Endothelial cell of umbilical vein (primary cell): Measurements from ENCODE around the gene CCDC157. TPM values are rescaled to one million over a fixed set of nuclear protein-coding genes. Genes with fewer than 3 reads are reported as not detected.

Experiments
- BruUV-seq: library from RNA; stranded (reverse); fragments of 400-500 nt; replicated peaks from 2 replicates; lab custom pipeline; 2021; lab: Mats Ljungman, UMichigan
- CTCF ChIA-PET: fragments of 300-600, 350-600 bp; sonication (Branson Sonifier 250); formaldehyde crosslinking; loops from one replicate; lab custom pipeline; 2021; ENCODE audit warnings: antibody characterized with exemption, inconsistent platforms; lab: Charles Lee
- POLR2A ChIA-PET: fragments of 300-600, 350-600 bp; sonication (Branson Sonifier 250); formaldehyde crosslinking; loops from one replicate; lab custom pipeline; 2021; ENCODE audit warnings: antibody characterized with exemption, inconsistent platforms; lab: Charles Lee
- DNase-seq: peaks from one replicate; pipeline ENCODE4 v3.0.0-alpha.2; 2011; ENCODE audit warnings: low read depth, low spot score
- FAIRE-seq: peaks from 2 replicates; lab custom pipeline; 2011; peaks lifted over from hg19 to GRCh38; lab: Jason Lieb, UNC
- H2AFZ ChIP-seq: 2 replicates; pipeline ENCODE4 v1.6.0; 2012; ENCODE audit warnings: low read depth, low read length, control low read depth, inconsistent platforms
- H3K27ac ChIP-seq: 2 replicates; pipeline ENCODE4 v1.5.1; 2011; ENCODE audit warnings: low read depth, mild to moderate bottlenecking, control low read depth, low read length, moderate library complexity; ENCODE audit not compliant: insufficient read depth
- H3K27me3 ChIP-seq, 2 experiments: 2 replicates each; pipeline versions ENCODE4 v1.6.0 to v1.6.1; 2011; ENCODE audit warnings: low read length in 2 of 2, mixed read lengths in 1 of 2; ENCODE audit not compliant: control insufficient read depth in 2 of 2, insufficient read depth in 2 of 2
- H3K36me3 ChIP-seq, 2 experiments: 2 replicates in 1 of 2; 3 replicates in 1 of 2; pipeline ENCODE4 v1.5.1; 2011; ENCODE audit warnings: low read length in 2 of 2, mild to moderate bottlenecking in 1 of 2, moderate library complexity in 1 of 2; ENCODE audit not compliant: control insufficient read depth in 2 of 2, insufficient read depth in 2 of 2; ENCODE audit errors: extremely low read depth in 1 of 2
- H3K4me1 ChIP-seq: 3 replicates; pipeline ENCODE4 v1.5.1; 2011; ENCODE audit warnings: mild to moderate bottlenecking, low read length; ENCODE audit not compliant: control insufficient read depth, insufficient read depth; ENCODE audit errors: extremely low read depth
- H3K4me2 ChIP-seq: 2 replicates; pipeline ENCODE4 v1.6.1; 2011; ENCODE audit warnings: low read length, control low read depth, mixed read lengths; ENCODE audit not compliant: insufficient read depth
- H3K4me3 ChIP-seq, 3 experiments: fragments of 200-600 bp in 1 of 3; sonication (generic), shearing (Covaris generic) in 1 of 3; replicated peaks in 1 of 3; 2 replicates each; pipeline ENCODE4 v1.5.1; 2011 to 2016; ENCODE audit warnings: control low read depth in 3 of 3, low read length in 3 of 3, mild to moderate bottlenecking in 2 of 3, inconsistent platforms in 1 of 3, low read depth in 1 of 3, moderate library complexity in 1 of 3; ENCODE audit not compliant: insufficient read depth in 1 of 3
- H3K79me2 ChIP-seq: 2 replicates; pipeline ENCODE4 v1.6.0; 2012; ENCODE audit warnings: low read length, inconsistent platforms; ENCODE audit not compliant: control insufficient read depth, insufficient read depth
- H3K9ac ChIP-seq: replicated peaks from 2 replicates; pipeline ENCODE3; 2011; ENCODE audit warnings: low read length, control low read depth; ENCODE audit not compliant: insufficient read depth; ENCODE audit errors: extremely low read depth
- H3K9me1 ChIP-seq: replicated peaks from 3 replicates; pipeline ENCODE4 v1.6.0; 2011; ENCODE audit warnings: mild to moderate bottlenecking, low read length; ENCODE audit not compliant: control insufficient read depth, insufficient read depth; ENCODE audit errors: extremely low read depth
- H3K9me3 ChIP-seq: replicated peaks from 2 replicates; pipeline ENCODE4 v1.5.1; 2012; ENCODE audit warnings: low read length, inconsistent platforms; ENCODE audit not compliant: control insufficient read depth, insufficient read depth
- H4K20me1 ChIP-seq: replicated peaks from 2 replicates; pipeline ENCODE3; 2011; ENCODE audit warnings: mild to moderate bottlenecking, low read length; ENCODE audit not compliant: control insufficient read depth, insufficient read depth; ENCODE audit errors: extremely low read depth
- CTCF ChIP-seq, 2 donors: IDR thresholded peaks; 1 replicate in 1 of 2; 2 replicates in 1 of 2; pipeline ENCODE4 v1.5.1; 2011; ENCODE audit warnings: low read length in 2 of 2, mild to moderate bottlenecking in 2 of 2, moderate library complexity in 2 of 2, control low read depth in 1 of 2, inconsistent platforms in 1 of 2, low read depth in 1 of 2; ENCODE audit not compliant: insufficient read depth in 1 of 2; ENCODE audit errors: extremely low read depth in 1 of 2
- EZH2 ChIP-seq: IDR thresholded peaks from 2 replicates; pipeline ENCODE4 v1.6.1; 2012; ENCODE audit warnings: borderline replicate concordance, low read depth, mild to moderate bottlenecking, moderate library complexity, low read length, inconsistent platforms; ENCODE audit not compliant: severe bottlenecking
- FOS ChIP-seq: IDR thresholded peaks from 2 replicates; pipeline ENCODE4 v1.6.1; 2011; ENCODE audit warnings: mild to moderate bottlenecking, low read length, moderate library complexity, borderline replicate concordance; ENCODE audit not compliant: insufficient read depth
- GATA2 ChIP-seq: IDR thresholded peaks from 2 replicates; pipeline ENCODE4 v1.7.0; 2011; ENCODE audit warnings: low read depth, mild to moderate bottlenecking, moderate library complexity, mixed read lengths, low read length; ENCODE audit not compliant: insufficient read length, insufficient read depth
- JUN ChIP-seq: IDR thresholded peaks from 2 replicates; pipeline ENCODE4 v1.6.1; 2011; ENCODE audit warnings: borderline replicate concordance, low read depth; ENCODE audit not compliant: insufficient read length, insufficient read depth
- MAX ChIP-seq: IDR thresholded peaks from 2 replicates; pipeline ENCODE4 v1.6.1; 2011; ENCODE audit not compliant: insufficient read depth, insufficient read length
- MYC ChIP-seq: IDR thresholded peaks from one replicate; pipeline ENCODE4 v1.6.1; 2011; ENCODE audit warnings: mild to moderate bottlenecking, low read depth, low read length
- POLR2A ChIP-seq: IDR thresholded peaks from 2 replicates; pipeline ENCODE4 v1.6.1; 2012; ENCODE audit warnings: low read depth, mild to moderate bottlenecking, control low read depth, low read length
- POLR2AphosphoS5 ChIP-seq: IDR thresholded peaks from 2 replicates; pipeline ENCODE4 v1.6.1; 2012; ENCODE audit warnings: low read depth, mild to moderate bottlenecking, control low read depth, low read length, moderate library complexity; ENCODE audit not compliant: insufficient read depth
- dilution Hi-C: fragments of 300-500 bp; cut with MboI; formaldehyde crosslinking; loops from one replicate; pipeline ENCODE4 v1.15.0; 2019; ENCODE audit warnings: low sequenced_read_pairs; ENCODE audit not compliant: extremely low pct_ligation_motif_present
- intact Hi-C: fragments of 100-400 bp; cut with micrococcal nuclease; formaldehyde crosslinking; loops from one replicate; pipeline ENCODE4 v1.10.0; 2022
- polyA plus RNA-seq, 4 experiments: library from polyadenylated mRNA; depleted of rRNA in 3 of 4; stranded (reverse) in 3 of 4; unstranded in 1 of 4; fragments of >200 nt; gene quantifications; 2 replicates each; pipeline versions ENCODE4 v1.2.1 to v1.2.3, GENCODE V29; 2011 to 2012; ENCODE audit warnings: missing spikeins in 1 of 4
- total RNA-seq: library from RNA; stranded (reverse); gene quantifications from 2 replicates; pipeline ENCODE4 v1.2.3, GENCODE V29; 2021

CCDC157 gene
- total and polyA plus RNA-seq, 2 donors (not counting 3 experiments of a cell fraction or from before 2014, with no cell fraction given) = 2.1 to 3.1 TPM

GRCh38 chr22:30380011-30380410 is 23.2 kb downstream of the CCDC157 start:
- no peak overlapping the region for H3K9ac ChIP-seq
- no peaks in the 10 kb centered on the region for H3K27me3 ChIP-seq
- intact Hi-C loops (no loop called here), dilution Hi-C loops (no loop called here)
- no peak for TF ChIP-seq CTCF (IDR thresholded peaks at IDR 0.05; ENCODE audit: extremely low read depth in 1 of 2, insufficient read depth in 1 of 2, low read depth in 1 of 2, low read length in 2 of 2)
- no peak for TF ChIP-seq EZH2
- TF ChIP-seq MAX = no peak
- TF ChIP-seq POLR2AphosphoS5 = no peak
- TF ChIP-seq POLR2A = no peak
- TF ChIP-seq JUN = no peak
- no peak for TF ChIP-seq MYC
- TF ChIP-seq GATA2 = no peak
- TF ChIP-seq FOS = no peak
- BruUV-seq = no TSS peak
- H3K36me3 ChIP-seq = peaks cover 0 to 29% of the 10 kb centered on the region in 2 experiments
- H3K79me2 ChIP-seq = no peaks in the 10 kb centered on the region
- ChIA-PET CTCF (interaction anchor here (1.4 to 2.2 kb wide), 2 partner anchors 11 to 92 kb away, joined by 4 to 6 read pairs; no protein-coding TSS in a partner anchor), POLR2A (no interaction called here)
- H4K20me1 ChIP-seq = no peaks in the 10 kb centered on the region
- H3K27ac ChIP-seq = no peak overlapping the region
- no peak overlapping the region for H3K4me2 ChIP-seq
- H3K9me3 ChIP-seq = no peaks in the 10 kb centered on the region
- no peaks in the 10 kb centered on the region for H3K4me1 ChIP-seq
- no peaks in the 10 kb centered on the region for H3K9me1 ChIP-seq
- H2AFZ ChIP-seq = no peak overlapping the region
- FAIRE-seq (no peak), DNase-seq (no peak)
- no peak overlapping the region for H3K4me3 ChIP-seq
